Duodenal mucosa (tissue), 2 donors: ENCODE data around the gene TPSAB1.

Source experiments
- H3K27ac ChIP-seq: one replicate; pipeline ENCODE4 v1.7.0; 2013; ENCODE audit warnings: low read depth, low read length
- H3K27me3 ChIP-seq, 2 donors: one replicate each; pipeline ENCODE4 v1.7.0; 2013; ENCODE audit warnings: low read length in 2 of 2, control low read depth in 1 of 2; ENCODE audit not compliant: insufficient read depth in 2 of 2, control insufficient read depth in 1 of 2
- H3K36me3 ChIP-seq, 2 donors: one replicate each; pipeline ENCODE4 v1.7.0; 2013; ENCODE audit warnings: low read length in 2 of 2, control low read depth in 1 of 2; ENCODE audit not compliant: insufficient read depth in 2 of 2, control insufficient read depth in 1 of 2
- H3K4me1 ChIP-seq, 2 donors: one replicate each; pipeline ENCODE4 v1.7.0; 2013; ENCODE audit warnings: low read length in 2 of 2, control low read depth in 1 of 2; ENCODE audit not compliant: insufficient read depth in 2 of 2, control insufficient read depth in 1 of 2
- H3K4me3 ChIP-seq, 2 donors: one replicate each; pipeline ENCODE4 v1.7.0; 2013; ENCODE audit warnings: low read length in 2 of 2, low read depth in 1 of 2
- H3K9ac ChIP-seq, 2 donors: one replicate each; pipeline ENCODE4 v1.7.0; 2013; ENCODE audit warnings: low read length in 2 of 2, low read depth in 1 of 2
- H3K9me3 ChIP-seq, 2 donors: one replicate each; pipeline ENCODE4 v1.7.0; 2013; ENCODE audit warnings: low read length in 2 of 2, control low read depth in 1 of 2; ENCODE audit not compliant: control insufficient read depth in 1 of 2

The TPSAB1 gene

DNA sequence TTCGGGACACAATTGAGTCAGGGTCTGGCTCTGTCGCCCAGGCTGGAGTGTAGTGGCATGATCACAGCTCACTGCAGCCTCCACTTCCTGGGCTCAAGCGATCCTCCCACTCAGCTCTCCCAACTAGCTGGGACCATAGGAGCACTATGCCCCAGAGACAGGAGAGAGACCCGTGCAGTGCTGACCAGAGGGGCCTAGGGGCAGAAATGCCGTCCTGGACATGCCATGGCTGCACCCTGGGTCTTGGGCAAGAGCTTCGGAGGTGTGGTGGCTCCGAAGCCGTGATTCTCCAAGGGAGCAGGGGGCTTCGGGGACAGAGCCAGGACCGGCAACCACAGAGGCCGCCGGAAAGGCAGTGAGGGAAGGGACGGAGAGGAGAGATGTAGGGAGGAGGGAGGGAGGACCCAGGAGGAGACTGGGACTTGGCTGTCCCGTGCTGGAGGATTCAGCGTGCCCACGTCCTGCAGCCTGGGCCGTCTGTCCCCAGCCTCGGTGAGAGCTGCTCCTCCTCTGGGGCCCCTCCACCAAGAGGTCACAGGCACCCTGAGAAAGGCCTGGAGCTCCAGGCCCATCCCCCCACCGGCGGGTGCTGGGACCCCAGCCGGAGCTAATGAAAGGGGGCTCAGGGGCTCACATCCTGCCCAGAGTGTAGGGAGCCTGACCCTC is 37.2 kb downstream of the TPSAB1 start:
- H3K36me3 ChIP-seq = no peaks in the 10 kb centered on the region
- no peak overlapping the region for H3K9ac ChIP-seq
- no peaks in the 10 kb centered on the region for H3K9me3 ChIP-seq
- peaks cover 18 to 38% of the 10 kb centered on the region in 2 donors for H3K27me3 ChIP-seq
- no peak overlapping the region for H3K4me3 ChIP-seq
- H3K4me1 ChIP-seq = no peaks in the 10 kb centered on the region
- H3K27ac ChIP-seq = no peak overlapping the region

DNA sequence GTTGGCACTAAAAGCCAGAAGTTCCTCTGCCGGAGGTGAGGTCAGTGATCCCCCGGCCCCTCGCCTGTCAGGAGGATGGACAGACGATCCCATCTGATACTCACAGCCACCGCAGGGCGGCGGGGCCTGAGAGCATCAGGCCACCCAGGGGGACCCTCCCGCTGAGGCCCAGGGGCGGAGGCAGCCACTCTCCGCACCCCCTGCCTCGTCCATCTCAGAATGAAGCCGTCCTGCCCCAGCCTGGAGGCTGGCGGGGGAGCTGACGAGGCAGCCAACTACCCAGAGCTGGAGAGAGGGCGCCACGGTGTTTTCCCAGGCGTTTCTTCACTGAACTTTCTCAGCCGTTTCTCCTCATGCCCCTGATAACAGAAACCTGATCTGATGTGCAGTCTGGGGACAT is 38.0 kb downstream of the TPSAB1 start:
- H3K9ac ChIP-seq = no peak overlapping the region
- H3K27me3 ChIP-seq = peaks cover 18 to 38% of the 10 kb centered on the region in 2 donors
- H3K27ac ChIP-seq = no peak overlapping the region
- H3K9me3 ChIP-seq = no peaks in the 10 kb centered on the region
- no peaks in the 10 kb centered on the region for H3K36me3 ChIP-seq
- no peaks in the 10 kb centered on the region for H3K4me1 ChIP-seq
- H3K4me3 ChIP-seq = no peak overlapping the region

DNA sequence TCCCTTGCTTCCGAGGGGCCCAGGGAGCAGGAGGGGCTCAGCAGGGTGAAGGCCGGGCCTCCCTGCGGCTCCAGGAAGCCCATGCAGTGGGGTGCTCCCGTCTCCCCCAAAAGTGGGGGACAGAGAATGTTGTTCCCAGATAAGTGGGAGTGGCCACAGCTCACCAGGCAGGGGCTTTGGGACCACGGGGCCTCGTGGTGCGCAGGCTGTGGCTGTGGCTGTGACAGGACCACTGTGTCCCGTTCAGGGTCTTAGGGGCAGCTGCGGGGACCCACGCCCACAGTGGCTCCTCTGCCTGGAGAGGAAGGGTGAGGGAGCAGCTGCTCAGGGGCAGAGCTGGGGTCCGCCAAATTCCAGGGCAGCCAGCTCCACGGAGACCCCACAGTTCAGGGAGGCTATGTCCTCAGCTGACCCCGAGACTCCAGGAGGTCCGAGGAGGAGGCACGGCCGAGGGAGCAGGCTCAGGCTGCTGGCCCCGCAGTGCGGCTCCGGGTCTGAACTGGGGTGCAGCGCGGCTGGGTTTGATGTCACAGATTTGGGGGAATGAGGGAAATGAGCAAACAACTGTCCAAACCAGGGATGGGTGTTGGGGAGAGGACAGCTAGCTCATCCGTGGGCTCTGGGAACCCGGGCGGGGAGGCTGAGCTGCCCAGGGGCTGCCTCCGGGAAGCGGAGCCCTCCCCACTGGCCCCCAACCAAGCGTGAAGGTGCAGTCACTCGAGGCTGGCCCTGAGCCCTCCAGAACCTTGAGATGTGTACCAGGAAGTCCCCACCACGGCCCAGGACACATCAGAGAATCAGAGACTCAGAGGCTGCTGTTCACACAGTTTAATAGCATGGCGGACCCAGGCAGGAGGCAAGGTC is 38.8 kb downstream of the TPSAB1 start:
- Histone ChIP-seq H3K27me3 (peaks cover 18 to 34% of the 10 kb centered on the region in 2 donors), H3K9me3 (no peaks in the 10 kb centered on the region), H3K4me3 (no peak overlapping the region), H3K4me1 (no peaks in the 10 kb centered on the region), H3K9ac (no peak overlapping the region), H3K36me3 (no peaks in the 10 kb centered on the region), H3K27ac (no peak overlapping the region)

DNA sequence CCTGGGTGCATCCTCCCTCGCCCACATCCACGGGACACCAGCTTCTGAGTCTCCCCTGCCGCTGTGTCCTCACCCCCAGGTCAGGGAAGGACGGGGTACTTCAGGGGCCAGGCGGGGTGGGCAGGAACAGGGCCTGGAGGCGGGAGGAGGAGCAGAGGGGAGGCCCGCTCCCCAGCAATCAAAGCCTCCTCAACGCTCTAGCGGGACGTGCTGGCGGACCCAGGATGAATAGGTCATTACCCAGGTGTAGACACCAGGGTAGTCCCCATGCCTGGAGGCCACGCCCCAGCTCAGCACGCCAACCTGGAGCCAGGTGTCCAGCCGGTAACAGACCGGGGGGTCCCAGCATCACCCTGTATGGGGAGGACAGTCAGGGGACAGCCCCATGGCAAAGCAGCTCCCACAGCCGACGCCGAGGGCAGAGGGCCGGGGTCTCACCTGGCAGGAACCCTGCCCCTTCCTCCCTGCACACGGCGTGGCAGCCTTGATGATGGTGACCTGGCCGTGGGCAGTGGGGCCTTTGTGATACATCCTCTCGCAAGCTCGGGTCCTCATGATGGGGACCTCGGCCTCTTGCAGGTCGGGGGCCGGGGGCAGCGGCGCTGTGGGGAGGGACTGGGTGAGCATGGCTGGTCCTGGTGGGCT is 39.6 kb downstream of the TPSAB1 start:
- Histone ChIP-seq H3K4me1 (no peaks in the 10 kb centered on the region), H3K9me3 (no peaks in the 10 kb centered on the region), H3K36me3 (no peaks in the 10 kb centered on the region), H3K27ac (no peak overlapping the region), H3K9ac (no peak overlapping the region), H3K27me3 (peaks cover 18 to 34% of the 10 kb centered on the region in 2 donors), H3K4me3 (no peak overlapping the region)

DNA sequence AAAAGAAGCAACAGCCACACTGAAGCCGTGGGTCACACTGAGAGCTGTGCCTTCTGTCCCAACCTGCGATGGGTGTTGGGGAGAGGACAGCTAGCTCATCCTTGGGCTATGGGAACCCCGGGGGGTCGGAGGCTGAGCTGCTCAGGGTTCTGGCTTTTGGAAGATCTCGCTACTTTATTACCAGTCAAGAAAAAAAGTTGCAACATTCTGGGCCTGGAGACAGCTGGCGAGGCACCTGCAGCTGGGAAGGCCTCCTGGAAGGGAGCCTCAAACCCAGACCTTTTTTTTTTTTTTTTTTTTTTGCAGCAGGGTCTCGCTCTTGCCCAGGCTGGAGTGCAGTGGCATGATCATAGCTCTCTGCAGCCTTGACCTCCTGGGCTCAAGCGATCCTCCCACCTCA is 40.3 kb downstream of the TPSAB1 start:
- Histone ChIP-seq H3K9ac (no peak overlapping the region), H3K4me3 (no peak overlapping the region), H3K27ac (no peak overlapping the region), H3K36me3 (no peaks in the 10 kb centered on the region), H3K9me3 (no peaks in the 10 kb centered on the region), H3K4me1 (no peaks in the 10 kb centered on the region), H3K27me3 (peaks cover 13 to 29% of the 10 kb centered on the region in 2 donors)

DNA sequence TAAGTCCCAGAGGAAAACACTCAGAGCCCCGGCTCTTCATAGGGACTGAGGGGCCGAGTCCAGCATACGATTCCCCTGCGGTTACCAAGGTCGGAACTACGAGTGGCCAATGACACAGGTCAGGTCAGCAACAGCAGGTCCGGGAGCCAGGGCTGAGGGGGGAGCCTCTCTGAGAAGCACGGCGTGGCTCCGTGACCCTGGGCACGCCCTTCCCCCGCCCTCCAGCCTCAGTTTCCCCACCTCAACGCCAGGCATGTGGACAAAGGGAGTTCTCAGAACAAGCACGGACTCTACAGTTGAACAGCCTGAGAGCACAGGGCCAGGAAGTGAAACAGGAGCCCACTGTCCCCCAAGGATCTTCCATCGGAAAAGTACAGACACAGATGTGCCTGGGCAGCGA is 41.0 kb downstream of the TPSAB1 start:
- Histone ChIP-seq H3K36me3 (no peaks in the 10 kb centered on the region), H3K4me3 (no peak overlapping the region), H3K9me3 (no peaks in the 10 kb centered on the region), H3K4me1 (no peaks in the 10 kb centered on the region), H3K27ac (no peak overlapping the region), H3K9ac (no peak overlapping the region), H3K27me3 (peaks cover 11 to 24% of the 10 kb centered on the region in 2 donors)

DNA sequence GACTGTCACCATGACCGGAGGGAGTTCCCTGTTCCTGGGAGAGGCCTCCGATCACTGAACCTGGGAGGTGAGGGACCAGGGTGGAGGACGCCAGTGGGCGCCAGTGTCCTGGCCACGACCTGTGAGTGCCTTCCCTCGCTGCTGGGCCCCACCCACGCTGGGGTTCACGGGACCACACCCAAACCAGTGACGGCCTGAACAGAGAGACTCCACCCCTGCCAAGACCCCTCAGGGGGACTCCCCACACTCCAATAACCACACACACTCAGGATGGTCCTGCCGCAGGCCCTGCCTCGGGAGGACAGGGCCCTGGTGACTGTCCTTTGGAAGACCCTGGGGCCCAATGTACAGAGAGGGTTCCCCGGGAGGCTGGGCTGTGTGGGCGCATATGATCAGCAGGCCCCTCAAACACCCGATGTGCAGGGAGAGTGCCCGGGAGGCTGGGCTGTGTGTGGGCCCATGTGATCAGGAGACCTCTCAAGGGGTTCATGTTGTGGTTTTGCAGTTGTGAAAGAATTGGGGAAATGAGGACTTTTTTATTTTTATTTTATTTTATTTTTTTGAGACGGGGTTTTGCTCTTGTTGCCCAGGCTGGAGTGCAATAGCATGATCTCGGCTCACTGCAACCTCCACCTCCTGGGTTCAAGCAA is 41.9 kb downstream of the TPSAB1 start:
- H3K27me3 ChIP-seq = peaks cover 7 to 22% of the 10 kb centered on the region in 2 donors
- no peak overlapping the region for H3K9ac ChIP-seq
- H3K4me1 ChIP-seq = no peaks in the 10 kb centered on the region
- H3K4me3 ChIP-seq = no peak overlapping the region
- no peaks in the 10 kb centered on the region for H3K36me3 ChIP-seq
- no peak overlapping the region for H3K27ac ChIP-seq
- no peaks in the 10 kb centered on the region for H3K9me3 ChIP-seq

DNA sequence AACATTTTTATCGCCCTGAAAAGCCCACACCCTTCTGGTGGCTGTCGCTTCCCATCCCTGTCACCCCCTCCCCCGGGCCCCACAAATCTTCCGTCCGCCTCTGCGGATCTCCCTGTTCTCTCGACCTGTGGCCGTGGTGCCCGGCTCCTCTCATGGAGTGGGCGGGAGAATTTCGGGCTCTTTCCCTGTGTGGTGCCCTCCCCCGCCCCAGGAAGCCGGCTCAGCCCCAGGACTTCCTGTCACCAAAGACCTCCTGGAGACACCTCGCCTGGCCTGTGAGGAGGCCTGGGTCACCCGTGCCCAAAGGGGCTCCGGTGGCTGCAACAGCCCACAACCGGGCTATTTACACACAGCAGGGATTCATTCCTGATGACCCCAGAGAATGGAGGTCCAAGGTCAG is 42.8 kb downstream of the TPSAB1 start:
- Histone ChIP-seq H3K9ac (no peak overlapping the region), H3K27me3 (peaks cover 9 to 24% of the 10 kb centered on the region in 2 donors), H3K27ac (no peak overlapping the region), H3K4me1 (peaks cover 0 to 7% of the 10 kb centered on the region in 2 donors), H3K4me3 (no peak overlapping the region), H3K36me3 (no peaks in the 10 kb centered on the region), H3K9me3 (no peaks in the 10 kb centered on the region)

DNA sequence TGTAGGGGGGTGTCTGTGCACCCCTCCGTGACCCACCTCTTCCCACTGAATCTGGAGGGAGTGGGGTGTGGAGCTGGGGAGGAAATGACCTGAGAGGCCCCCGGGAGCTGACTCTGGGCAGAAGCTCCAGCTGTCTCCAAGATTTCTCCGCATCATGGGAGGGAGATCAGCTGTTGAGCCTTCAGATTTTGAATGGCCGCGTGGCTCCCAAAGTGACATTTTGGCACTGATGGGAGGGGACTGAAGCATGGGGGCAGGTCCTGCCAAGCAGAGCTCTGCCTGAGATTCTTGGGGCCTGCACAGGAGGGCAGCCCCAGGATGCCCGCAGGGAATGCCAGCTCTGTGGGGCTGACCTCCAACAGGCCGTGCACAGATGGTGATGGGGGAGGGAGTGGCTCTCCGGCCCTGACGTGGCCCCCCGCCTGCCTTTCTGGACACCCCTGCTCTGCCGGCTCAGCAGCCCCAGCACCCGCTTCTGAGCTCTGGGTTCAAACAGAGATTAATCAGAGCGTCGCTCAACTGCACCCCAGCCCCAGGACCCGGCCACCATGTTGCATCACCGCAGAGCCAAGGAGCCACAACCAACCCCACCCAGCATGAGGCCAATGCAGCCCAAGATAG is 43.6 kb downstream of the TPSAB1 start:
- no peak overlapping the region for H3K27ac ChIP-seq
- no peaks in the 10 kb centered on the region for H3K36me3 ChIP-seq
- H3K9me3 ChIP-seq = no peaks in the 10 kb centered on the region
- peaks cover 0 to 7% of the 10 kb centered on the region in 2 donors for H3K4me1 ChIP-seq
- H3K9ac ChIP-seq = no peak overlapping the region
- H3K4me3 ChIP-seq = no peak overlapping the region
- H3K27me3 ChIP-seq = peaks cover 14 to 27% of the 10 kb centered on the region in 2 donors
